ENCODE data around the gene ZNF132.
A peak's percentile ranks its signal among the peaks of the same experiment; 100 is the strongest.

The ZNF132 gene

DNA sequence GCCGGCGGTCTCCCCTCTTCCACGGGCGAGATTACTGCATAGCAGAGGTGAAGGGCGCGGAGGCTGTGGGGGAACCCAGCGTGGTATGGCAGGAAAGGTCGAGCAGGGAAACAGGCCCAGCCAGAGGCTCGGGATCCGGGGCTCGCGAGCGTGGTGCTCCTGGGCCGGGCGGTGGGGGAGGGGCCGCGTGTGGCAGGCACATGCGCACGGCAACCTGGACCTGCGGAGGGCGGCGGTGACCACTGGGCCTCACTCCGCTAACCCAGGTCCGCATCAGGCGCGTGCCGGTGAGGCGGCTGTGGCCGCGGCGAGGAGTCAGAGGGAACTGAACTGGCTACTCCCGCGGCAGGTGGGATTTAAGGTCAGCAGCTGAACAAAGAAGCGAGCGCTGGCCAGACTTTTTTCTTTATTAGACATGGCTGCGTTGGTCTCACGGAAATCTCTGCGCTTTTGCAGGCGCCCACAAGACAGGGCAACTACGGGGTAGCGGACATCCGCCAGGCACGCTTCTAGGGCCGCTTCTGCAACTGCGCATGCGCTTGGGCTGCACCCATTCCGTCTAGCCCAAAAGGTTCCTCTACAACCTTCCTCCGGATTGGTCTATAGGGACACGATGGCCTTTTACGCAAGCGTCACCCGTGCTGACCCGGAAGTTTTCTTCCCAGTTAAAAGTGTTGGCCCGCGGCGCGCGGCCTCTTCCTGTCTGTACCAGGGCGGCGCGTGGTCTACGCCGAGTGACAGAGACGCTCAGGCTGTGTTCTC lies 53.2 kb downstream of the ZNF132 start, which contains the start of gene RPS5:
RPS5 (plus strand) TSS at position 694 of the 762 bp plus-strand sequence. CDS start 869 bp downstream, outside the sequence.
- peak; percentile 99 for DNase-seq (ENCODE audit: low spot score)

DNA sequence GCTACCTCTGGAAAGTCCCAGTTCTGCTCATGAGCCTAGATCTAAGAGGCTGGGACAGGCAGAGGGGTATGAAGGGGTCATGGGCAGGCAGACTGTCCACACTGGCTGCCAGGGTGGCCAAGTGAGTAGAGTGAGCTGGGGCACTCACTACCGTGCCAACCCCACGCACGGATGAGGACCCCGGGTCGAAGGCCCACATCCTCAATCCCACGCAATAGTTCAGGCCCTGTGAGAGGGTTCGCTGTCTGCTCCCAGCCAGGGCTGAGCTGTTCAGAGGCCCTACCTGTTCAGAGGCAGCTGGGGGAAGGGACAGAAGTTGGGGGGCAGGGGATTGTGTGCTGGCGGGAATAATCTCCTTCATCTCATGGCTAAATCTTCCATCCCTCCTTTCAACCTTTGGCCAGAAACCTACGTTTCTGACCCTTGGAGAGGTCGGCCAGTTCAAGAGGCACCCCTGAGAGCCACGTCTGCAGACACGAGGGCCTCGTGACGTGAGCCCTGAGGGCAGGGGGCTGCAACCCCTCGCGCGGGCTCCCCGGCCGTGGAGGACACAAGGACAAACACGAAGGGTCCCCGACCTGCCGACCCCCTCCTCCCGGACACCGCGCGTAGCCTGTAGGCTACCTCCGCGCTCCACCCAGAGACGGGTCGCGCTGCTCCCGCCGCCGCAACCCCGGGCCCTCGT lies 53.9 kb downstream of the ZNF132 start:
- DNase-seq (ENCODE audit: low spot score) = no peak

DNA sequence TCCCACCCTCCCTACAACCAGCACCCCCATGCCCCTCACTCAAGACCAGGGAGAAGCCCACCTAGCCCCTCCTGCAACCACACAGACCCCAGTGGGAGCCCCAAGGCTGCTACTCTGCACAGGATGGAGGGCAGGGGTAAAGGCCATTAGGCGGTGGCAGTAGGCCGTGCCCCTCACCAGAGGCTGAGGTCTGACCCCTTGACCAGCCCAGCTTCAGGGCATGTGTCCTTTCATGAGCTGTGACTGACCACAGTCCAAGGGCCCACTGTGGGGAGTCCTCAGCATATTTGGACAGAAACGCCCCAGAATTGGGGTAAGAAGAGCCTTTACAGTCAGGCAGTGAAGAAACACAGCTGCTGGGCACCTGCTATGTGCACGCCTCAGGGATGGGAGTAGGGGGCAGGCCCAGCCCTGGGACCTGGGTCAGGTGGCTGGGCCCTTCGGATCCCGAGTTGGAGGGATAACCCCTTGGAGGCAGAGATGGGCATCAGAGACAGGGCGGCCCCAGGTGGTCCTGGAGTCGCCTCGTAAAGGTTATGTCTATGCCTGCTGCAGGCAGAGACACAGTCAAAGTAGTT lies 54.6 kb downstream of the ZNF132 start:
- no peak for DNase-seq (ENCODE audit: low spot score)

DNA sequence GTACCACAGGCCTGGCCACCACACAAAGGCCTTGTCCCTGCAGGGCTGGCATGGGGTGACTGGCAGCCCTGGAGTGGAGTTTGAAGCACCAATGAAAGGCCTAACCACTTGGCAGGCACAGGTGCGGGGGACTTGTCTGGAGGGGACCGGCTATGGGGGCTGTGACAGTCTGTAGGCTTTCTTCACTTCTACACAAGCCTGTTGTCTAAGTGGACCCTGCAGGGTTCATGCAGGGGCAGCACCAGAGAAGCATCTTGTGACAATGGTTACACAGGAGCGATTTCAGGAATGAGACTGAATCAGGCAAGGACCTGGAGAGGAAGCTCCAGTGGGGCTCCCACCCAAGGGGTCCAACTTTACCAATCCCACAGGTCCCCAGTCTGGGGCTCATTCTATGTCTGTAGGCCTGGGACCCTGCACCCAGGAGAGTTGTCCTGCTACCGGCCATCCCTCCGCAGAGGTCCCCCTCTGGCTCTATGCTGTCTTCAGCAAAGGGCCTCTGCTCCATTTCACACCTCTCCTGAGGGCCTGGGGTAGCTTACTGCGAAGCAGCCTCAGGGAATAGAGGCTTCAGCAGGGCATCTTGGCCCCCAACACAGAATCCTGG lies 56.9 kb downstream of the ZNF132 start:
- DNase-seq (ENCODE audit: low spot score) = no peak
